Measurements from ENCODE around the gene GPR137B. TPM values are rescaled to one million over a fixed set of nuclear protein-coding genes. Genes with fewer than 3 reads are reported as not detected.

The GPR137B gene
- total RNA-seq, 1 experiment from 2014 or later = 7.1 TPM

DNA sequence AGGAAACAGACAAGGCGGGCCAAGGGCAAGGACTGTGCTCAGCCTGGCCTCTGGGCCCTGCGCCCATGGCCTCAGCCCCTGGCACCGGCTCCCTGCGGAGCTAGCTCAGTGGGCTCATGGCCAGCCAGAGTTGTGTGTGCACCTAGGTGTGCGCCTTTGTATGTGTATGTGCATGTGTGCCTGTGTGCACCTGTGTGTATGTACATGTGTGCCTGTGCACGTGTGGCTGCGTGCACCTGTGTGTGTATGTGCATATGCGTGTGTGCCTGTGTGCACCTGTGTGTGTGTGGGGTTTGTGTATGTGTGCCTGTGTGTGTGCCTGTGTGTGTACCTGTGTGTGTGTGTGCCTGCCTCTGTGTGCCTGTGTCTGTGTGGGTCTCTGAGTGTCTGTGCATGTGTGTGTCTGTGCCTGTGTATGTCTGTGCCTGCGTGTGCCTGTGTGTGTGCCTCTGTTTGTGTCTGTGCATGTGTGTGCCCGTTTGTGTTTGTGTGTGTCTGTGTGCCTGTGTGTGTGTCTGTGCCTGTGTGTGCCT is 7.4 kb downstream of the GPR137B start:
- no peaks in the 10 kb centered on the region for H3K4me1 ChIP-seq (ENCODE audit: insufficient read depth, low read length, poor library complexity, severe bottlenecking)
- no peaks in the 10 kb centered on the region for H3K9me3 ChIP-seq (ENCODE audit: low read depth, low read length, poor library complexity, severe bottlenecking)
- intact Hi-C loops (cut with micrococcal nuclease; ENCODE audit: unreplicated experiment) = no loop called here
- ChIA-PET CTCF (no interaction called here), POLR2A (ENCODE audit: low non-redundant PET) (no interaction called here)
- no peak overlapping the region for H3K27ac ChIP-seq (ENCODE audit: low read depth, low read length, poor library complexity, severe bottlenecking)
- H3K27me3 ChIP-seq (replicated peaks; ENCODE audit: insufficient read depth, low read depth, low read length, poor library complexity) = no peaks in the 10 kb centered on the region
- H3K4me3 ChIP-seq (ENCODE audit: low read depth, low read length, poor library complexity, severe bottlenecking) = no peak overlapping the region
- TF ChIP-seq, protein P1, sequence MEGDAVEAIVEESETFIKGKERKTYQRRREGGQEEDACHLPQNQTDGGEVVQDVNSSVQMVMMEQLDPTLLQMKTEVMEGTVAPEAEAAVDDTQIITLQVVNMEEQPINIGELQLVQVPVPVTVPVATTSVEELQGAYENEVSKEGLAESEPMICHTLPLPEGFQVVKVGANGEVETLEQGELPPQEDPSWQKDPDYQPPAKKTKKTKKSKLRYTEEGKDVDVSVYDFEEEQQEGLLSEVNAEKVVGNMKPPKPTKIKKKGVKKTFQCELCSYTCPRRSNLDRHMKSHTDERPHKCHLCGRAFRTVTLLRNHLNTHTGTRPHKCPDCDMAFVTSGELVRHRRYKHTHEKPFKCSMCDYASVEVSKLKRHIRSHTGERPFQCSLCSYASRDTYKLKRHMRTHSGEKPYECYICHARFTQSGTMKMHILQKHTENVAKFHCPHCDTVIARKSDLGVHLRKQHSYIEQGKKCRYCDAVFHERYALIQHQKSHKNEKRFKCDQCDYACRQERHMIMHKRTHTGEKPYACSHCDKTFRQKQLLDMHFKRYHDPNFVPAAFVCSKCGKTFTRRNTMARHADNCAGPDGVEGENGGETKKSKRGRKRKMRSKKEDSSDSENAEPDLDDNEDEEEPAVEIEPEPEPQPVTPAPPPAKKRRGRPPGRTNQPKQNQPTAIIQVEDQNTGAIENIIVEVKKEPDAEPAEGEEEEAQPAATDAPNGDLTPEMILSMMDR (conservative IDR thresholded peaks at IDR 0.05; ENCODE audit: low read depth, low read length) = no peak
- TF ChIP-seq EZH2 (IDR thresholded peaks at IDR 0.05; ENCODE audit: borderline replicate concordance, low read depth, low read length, poor library complexity, severe bottlenecking) = no peak
- no TSS peak for BruUV-seq (replicated peaks)
- no peak for DNase-seq (ENCODE audit: low spot score)
- H3K36me3 ChIP-seq (ENCODE audit: insufficient read depth, low read length, poor library complexity, severe bottlenecking) = no peaks in the 10 kb centered on the region

DNA sequence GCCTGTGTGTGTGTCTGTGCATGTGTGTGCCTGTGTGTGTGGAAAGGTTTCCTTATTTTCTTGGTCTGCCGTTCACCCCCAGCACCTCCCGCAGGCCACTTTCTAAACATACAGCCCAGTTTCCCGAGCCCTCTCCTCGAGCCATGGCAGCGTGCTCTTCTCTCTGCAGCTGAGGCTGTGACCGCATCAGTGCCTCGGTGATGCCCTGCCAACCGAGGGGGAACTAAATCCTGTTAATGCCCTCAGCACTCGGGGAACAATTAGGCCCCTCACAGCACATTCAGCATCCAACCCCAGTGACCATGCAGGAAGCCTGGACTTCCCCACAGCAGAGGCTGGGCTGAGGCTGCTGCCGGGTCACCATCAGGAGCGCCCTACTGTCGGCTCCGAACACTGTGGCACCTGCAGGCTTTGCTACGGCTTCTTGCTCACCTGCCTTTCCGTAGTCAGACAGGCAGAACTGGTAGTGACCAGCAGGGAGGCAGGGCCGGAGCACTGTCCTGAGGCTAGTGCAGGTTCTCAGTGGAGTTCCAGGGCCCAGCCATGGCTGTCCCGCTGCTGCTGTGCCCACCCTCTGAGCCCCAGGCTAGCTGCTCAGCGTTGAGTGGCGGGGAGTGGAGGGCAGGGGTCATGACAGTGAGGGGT is 8.1 kb downstream of the GPR137B start:
- Histone ChIP-seq H3K27me3 (replicated peaks; ENCODE audit: insufficient read depth, low read depth, low read length, poor library complexity) (no peaks in the 10 kb centered on the region), H3K9me3 (ENCODE audit: low read depth, low read length, poor library complexity, severe bottlenecking) (no peaks in the 10 kb centered on the region), H3K36me3 (ENCODE audit: insufficient read depth, low read length, poor library complexity, severe bottlenecking) (no peaks in the 10 kb centered on the region), H3K27ac (ENCODE audit: low read depth, low read length, poor library complexity, severe bottlenecking) (no peak overlapping the region), H3K4me1 (ENCODE audit: insufficient read depth, low read length, poor library complexity, severe bottlenecking) (no peaks in the 10 kb centered on the region), H3K4me3 (ENCODE audit: low read depth, low read length, poor library complexity, severe bottlenecking) (no peak overlapping the region)
- TF ChIP-seq, protein P1 (conservative IDR thresholded peaks at IDR 0.05; ENCODE audit: low read depth, low read length) = no peak
- TF ChIP-seq EZH2 (IDR thresholded peaks at IDR 0.05; ENCODE audit: borderline replicate concordance, low read depth, low read length, poor library complexity, severe bottlenecking) = no peak
- no peak for DNase-seq (ENCODE audit: low spot score)
- ChIA-PET POLR2A (ENCODE audit: low non-redundant PET) (no interaction called here), CTCF (no interaction called here)
- BruUV-seq (replicated peaks) = no TSS peak
- intact Hi-C loops (cut with micrococcal nuclease; ENCODE audit: unreplicated experiment) = no loop called here

DNA sequence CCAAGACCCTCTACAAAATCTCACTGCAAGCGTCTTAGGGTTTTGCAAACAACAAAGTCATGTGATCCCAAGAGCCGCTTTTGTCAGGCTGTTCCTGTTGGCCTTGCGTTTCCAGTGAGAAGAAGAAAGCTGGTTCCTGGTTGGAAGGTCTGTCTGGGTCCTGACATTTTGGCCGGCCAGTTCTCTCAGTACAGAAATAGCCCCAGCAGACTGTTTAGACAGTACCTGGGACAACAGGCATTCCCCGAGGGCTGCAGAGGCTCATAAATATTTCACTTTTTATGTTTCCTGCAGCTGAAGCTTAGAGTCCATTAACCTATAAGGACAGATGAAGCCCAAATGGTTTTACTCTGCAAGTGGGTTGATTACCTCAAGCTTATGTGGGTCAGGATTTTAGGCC is 8.6 kb downstream of the GPR137B start:
- Histone ChIP-seq H3K4me3 (ENCODE audit: low read depth, low read length, poor library complexity, severe bottlenecking) (no peak overlapping the region), H3K36me3 (ENCODE audit: insufficient read depth, low read length, poor library complexity, severe bottlenecking) (no peaks in the 10 kb centered on the region), H3K9me3 (ENCODE audit: low read depth, low read length, poor library complexity, severe bottlenecking) (no peaks in the 10 kb centered on the region), H3K27me3 (replicated peaks; ENCODE audit: insufficient read depth, low read depth, low read length, poor library complexity) (no peaks in the 10 kb centered on the region), H3K4me1 (ENCODE audit: insufficient read depth, low read length, poor library complexity, severe bottlenecking) (no peaks in the 10 kb centered on the region), H3K27ac (ENCODE audit: low read depth, low read length, poor library complexity, severe bottlenecking) (no peak overlapping the region)
- no TSS peak for BruUV-seq (replicated peaks)
- DNase-seq (ENCODE audit: low spot score) = no peak
- POLR2A ChIA-PET (ENCODE audit: low non-redundant PET) = no interaction called here
- intact Hi-C loops (cut with micrococcal nuclease; ENCODE audit: unreplicated experiment) = no loop called here
- TF ChIP-seq, protein P1 (conservative IDR thresholded peaks at IDR 0.05; ENCODE audit: low read depth, low read length) = no peak
- TF ChIP-seq EZH2 (IDR thresholded peaks at IDR 0.05; ENCODE audit: borderline replicate concordance, low read depth, low read length, poor library complexity, severe bottlenecking) = no peak
- CTCF ChIA-PET = no interaction called here

All from A673 (cell line).